Kasumi-1 (cell line): Measurements from ENCODE around the gene TUBGCP3.

Experiments used
- DNase-seq, 2 experiments: peaks; one replicate each; lab custom pipeline; 2025; lab: John Stamatoyannopoulos, UW

The TUBGCP3 gene

DNA sequence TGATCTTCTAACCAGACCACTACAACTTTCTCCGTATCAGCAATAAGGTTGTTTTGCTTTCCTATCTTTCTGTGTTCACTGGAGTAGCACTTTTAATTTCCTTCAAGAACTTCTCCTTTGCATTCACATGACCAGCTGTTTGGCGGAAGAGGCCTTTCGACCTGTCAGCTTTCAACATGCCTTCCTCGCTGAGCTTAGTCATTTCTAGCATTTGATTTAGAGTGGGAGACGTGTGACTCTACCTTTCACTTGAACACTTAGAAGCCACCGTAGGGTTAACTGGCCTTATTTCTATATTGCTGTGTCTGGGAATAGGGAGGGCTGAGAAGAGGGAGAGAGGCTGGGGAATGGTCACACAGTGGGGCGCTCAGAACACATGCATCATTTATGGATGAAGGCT lies 104.7 kb downstream of the TUBGCP3 start:
- no peak for DNase-seq

DNA sequence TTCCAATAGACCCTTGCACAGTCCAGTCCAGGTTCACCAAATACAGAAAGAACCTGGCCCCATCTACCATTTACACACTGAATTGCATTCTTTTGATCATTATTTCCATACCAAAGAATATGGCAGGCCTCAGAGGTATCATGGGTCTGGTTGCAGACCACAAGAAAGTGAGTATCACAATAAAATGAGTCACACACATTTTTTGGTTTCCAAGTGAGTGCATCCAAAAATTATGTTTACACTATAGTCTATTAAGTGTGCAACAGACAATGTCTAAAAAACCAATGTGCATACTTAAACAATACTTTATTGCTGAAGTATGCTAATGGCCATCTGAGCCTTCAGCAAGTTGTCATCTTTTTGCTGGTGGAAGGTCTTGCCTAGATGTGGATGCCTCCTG lies 106.5 kb downstream of the TUBGCP3 start:
- DNase-seq: no peak

DNA sequence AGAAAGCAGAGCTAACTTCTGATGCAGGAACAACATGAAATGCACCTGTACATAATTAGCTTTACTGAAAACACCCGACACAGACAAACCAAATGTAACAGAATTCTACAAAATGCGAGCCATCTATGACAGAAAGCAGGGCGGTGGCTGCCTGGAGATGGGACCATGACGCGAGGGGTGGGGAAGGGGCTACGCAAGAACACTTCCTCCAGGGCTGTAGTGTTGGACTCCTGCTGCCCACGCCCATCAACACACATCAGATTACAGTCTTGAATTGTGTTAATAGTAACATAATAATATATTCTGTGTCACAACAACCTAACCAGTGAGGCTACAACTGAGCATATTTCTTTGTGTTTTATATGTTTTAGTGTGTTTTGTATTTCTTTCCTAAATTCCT lies 108.6 kb downstream of the TUBGCP3 start:
- no peak for DNase-seq

DNA sequence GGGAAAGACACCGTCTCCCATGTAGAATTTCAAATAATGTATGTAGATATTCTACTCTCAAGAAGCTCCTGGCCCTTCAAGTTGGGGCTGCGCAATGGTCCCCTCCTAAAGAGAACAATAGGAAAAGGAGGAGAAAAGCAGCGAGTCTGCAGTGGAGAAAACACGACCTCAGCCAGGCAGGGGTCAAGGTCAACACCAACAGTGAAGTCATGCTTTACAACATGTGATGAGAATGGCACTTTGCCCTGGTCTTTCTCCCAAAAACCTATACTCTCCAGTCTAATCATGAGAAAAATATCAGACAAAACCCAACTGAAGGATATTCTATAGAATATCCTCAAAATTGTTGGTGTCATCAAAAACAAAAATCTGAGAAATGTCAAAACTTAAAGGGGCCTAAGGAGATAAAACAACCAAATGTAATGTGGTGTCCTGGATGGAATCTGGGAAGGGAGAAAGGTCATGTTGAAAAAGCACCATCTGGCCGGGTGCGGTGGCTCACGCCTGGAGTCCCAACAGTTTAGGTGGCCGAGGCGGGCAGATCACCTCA lies 110.8 kb downstream of the TUBGCP3 start:
- no peak for DNase-seq

DNA sequence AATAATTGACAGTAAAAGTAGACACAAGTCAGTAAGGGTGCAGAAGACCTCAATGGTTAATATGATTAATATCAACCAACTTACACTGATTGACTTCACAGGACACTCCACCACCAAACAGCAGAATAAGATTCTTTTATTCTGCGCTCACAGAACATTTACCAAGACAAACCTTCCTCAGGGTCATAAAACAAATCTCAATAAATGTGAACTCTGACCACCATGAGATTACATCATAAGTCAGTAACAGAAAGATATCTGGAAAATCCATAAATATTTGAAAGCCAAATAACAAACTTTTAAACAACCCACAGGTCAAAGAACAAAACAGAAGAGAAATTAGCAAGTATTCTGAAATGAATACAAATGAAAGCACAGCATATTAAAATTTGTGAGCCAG lies 112.1 kb downstream of the TUBGCP3 start:
- no peak for DNase-seq

DNA sequence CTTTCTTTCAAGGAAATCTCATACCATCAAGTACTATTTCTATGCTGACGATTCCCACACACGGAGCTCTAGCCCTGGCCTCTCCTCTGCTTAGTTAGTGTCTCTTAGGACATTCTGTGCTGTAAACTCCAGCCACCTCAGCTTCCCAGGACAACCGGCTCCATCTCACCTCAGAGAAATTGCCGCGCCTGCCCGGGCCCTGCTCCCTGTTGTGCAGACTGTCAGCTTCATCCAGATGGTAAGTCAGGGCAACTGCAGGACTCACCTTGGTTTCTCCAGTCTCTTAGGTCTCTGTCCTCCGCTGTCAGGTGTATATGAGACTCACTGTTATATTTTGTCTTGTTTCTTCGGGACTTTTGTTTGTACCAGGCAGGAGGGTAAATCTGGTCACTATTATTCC lies 113.1 kb downstream of the TUBGCP3 start:
- DNase-seq: no peak

DNA sequence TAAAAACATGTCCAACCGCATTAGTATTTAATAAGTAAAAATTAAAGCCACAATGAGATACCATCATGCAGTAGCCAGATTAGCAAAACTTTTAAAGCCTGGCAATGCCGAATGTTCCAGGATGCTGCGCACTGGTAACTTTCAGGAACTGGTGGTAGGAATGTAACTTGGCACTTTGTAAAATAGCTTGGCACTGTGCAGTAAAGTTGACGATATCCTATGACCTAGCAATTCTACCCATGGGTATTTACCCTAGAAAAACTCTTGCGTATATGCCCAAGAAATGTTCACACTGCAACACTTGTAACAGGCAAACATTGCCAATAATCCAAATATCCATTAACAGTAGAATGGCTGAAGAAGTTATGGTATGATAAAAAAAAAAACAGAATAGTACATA lies 114.1 kb downstream of the TUBGCP3 start:
- no peak for DNase-seq

DNA sequence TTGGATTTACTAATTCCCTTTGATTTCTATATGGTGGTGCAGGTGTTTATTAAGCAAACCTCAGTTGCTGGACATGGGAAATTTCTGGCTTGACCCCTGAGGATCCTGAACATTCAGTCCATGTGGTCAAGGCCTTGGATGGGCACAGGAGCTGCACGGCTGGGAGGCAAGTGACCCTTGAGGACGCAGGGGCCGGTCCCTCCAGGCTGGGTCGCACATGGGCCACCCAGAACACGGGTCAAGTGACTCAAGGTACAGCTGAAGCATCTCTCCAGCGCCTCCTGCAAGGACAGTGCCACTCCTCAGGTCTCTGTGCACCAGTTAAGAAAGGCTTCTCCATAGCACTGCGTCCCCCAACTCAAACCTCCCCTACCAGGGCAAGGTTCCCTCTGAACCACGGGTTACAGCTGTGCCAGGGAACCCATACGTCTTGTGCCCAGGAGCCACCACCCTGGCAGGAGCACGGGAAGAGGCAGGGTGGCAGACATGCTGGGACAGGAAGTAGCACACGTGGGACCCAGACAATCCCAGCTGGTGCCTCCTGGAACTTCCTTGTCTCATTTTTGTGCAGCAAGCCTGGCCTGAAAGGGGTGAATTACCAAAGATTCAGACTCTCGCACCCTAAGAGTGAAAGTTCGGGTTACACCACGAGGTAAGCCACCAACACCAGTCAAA lies 118.7 kb downstream of the TUBGCP3 start:
- DNase-seq: no peak

DNA sequence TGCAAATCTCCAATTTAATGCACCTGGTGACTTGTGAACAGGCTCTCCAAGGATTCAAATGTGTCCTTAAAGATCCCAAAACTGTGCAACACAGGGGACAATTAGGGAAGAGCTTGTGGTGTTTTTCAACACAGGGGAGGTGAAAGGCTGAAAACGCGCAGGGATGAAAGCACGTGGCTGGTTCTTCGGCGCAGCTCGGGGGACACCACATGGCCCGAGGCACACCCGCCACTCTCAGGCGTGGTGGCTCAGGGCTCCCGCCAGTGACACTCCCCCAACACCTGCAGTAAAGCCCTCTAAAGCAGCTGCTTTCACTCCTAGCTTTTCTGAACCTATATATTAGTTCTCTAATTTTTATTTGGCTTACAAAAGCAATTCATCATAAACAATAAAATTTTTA lies 119.9 kb downstream of the TUBGCP3 start:
- DNase-seq: no peak

DNA sequence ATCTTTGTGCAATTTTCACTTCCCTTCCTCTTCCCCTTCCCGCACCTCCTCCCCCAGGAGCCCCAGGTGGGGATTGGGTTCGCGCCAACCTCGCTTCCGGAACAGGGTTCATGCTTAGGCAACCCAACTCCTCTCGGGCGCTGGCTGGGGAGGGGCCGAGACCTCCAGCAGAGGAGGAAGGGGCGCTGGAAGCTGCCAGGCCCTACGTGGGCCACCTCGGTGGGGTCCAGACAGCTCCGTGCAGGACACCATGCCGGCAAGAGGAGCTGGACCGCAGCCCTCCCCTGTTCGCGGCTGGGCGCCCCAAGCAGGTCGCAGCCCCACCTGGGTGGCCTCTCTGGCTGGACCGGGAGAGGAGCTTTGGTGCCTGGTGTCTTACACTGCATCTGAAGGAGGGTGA lies 120.7 kb downstream of the TUBGCP3 start:
- no peak for DNase-seq

DNA sequence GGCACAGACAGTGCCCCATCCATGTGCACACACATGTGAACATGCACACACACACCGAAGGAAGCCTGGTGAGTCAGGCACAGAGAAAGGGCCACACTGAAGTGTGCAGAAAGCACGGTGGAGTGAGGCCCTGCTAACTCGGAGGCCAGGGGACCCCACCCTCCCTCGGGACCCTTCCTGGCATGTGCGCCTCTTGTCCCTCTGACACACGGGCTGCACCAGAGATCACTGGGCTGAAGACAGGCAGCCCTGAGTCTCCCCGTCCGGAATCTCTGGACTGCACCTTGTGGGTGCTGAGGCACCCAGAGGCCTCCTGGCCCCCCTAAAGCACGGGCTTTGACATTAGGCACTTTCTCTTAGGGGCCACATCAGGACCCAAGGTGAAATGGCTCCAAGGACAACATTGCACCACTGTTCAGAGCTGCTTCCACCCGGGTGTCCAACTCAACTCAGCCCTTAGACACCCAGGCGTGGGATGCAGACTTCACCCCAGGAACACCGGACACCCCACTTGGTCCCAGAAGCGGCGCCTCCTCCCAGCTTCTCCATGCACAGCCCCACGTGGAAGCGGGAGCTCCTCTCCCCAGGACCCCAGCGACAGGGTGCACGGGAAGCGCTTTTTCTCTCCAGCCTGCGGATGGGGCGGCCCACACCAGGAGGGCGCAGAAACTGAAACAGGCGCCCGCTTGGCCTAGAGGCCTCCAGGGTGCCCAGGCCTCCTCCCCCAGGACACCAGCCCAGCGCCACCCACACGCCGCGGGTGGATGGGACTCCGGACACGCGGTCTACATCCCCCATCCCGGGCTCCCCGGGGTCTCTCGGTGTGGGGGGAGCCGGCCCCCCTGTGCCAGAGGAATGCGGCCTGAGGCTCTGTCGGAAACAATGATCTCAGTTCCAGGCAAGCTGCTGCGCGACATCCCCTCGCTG lies 121.6 kb downstream of the TUBGCP3 start:
- no peak for DNase-seq

DNA sequence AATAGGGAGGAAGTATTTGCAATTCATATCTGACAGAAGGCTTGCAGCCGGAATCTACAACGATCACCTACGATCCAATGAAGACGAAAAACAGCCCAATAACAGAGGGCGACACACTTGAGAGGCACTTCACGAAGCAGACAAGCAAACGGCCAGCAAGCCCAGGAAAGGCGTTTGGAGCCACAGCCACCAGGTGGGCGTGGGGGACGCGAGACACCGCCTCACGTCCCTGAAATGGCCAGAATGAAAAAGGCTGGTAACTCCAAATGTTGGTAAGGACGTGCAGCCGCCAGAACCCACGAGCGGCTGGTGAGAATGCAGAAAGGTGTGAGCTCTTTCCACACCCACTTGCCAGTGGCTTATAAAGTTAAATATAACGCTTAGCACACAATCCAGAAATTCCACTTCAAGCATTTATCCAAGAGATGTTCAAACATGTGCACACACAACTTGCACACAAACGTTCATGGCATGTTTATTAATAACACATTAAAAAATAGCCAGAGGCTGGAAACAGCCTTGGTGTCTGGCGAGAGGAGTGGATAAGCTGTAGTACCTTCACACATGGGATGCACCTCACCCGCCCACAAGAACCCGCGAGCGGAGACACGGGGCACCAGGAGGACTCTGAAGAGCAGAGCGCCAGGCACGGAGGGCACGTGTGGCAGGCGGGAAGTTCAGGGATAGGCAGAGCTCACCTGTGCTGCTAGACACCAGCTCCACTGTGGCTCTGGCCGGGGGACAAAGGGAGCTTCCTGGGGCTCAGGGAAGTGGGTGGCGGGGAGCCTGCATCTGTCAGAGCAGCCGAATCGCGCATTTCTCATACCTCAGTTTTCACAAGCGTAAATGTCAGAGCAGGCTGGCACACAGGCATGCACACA lies 122.5 kb downstream of the TUBGCP3 start:
- DNase-seq: no peak

DNA sequence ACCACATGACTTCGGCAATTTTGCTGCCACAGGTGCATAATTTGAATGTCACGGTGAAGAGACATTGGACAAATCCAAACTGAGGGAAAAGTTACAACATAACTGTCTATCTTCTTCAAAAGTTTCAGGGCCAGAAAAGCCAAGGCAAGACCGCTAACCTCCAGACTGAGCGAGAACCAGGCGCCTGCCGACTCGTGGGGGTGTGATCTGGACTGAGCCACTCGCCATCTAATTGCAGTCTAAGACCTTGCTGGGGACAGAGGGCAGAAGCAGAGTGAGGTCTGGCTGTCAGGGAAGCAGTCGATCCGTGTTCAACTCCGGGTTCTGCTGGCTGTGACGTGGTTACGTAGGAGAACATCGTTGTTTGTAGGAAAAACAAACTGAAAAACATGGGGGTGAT lies 123.2 kb downstream of the TUBGCP3 start:
- no peak for DNase-seq

DNA sequence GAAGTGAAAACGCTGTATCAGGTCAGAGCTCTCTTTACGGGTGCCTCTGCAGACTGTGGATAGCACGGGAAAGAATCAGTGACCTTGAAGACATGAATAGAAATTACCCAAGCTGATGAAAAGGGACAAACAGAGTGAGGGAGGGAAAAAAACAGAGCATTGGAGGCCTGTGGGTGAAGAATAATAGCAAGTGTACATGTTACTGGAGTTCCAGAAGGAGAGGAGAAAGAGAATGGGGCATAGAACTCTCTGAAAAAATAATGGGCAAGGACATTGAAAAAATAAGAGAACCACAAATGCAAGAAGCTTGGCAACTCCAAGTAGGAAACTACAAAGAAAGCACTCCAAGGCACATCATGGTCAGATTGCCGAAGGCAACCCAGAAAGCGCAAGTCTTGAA lies 125.5 kb downstream of the TUBGCP3 start:
- no peak for DNase-seq

DNA sequence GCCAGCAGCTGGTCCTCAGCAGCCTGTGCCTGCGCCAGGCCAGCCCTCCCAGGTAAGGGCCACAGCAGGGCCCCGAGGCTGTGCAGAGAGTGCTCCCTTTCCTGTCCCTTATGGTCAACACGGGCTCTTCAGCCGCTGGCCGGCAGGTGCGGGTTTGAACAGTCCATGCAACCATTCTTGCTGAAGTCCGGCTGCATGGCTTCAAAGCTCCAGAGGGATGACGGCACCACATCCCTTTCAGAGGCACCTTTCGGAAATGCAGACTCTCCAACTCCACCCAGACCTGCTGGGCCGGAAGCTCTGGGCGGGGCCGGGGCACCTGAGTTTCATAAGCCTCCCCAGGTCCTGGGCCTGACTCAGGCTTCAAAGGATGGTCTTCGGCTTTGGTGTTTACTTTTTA lies 130.5 kb downstream of the TUBGCP3 start:
- DNase-seq: no peak

DNA sequence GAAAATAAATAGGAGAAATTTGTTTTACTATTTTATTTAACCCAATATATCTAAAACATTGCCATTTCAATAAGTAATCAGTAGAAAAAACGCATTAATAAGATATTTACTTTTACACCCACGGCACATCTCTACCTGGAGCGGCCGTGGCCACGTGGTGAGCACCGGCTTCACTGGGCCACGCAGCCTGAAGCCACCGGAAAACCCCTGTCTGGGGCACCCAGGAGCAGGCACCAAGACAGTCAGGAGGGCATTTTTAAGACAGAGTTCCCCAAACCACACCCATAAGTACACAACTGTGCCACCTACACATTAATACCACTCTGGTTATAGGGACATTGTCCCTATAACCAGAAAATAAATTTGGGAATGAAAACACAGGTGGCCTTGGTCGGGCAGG lies 130.9 kb downstream of the TUBGCP3 start:
- DNase-seq: no peak

DNA sequence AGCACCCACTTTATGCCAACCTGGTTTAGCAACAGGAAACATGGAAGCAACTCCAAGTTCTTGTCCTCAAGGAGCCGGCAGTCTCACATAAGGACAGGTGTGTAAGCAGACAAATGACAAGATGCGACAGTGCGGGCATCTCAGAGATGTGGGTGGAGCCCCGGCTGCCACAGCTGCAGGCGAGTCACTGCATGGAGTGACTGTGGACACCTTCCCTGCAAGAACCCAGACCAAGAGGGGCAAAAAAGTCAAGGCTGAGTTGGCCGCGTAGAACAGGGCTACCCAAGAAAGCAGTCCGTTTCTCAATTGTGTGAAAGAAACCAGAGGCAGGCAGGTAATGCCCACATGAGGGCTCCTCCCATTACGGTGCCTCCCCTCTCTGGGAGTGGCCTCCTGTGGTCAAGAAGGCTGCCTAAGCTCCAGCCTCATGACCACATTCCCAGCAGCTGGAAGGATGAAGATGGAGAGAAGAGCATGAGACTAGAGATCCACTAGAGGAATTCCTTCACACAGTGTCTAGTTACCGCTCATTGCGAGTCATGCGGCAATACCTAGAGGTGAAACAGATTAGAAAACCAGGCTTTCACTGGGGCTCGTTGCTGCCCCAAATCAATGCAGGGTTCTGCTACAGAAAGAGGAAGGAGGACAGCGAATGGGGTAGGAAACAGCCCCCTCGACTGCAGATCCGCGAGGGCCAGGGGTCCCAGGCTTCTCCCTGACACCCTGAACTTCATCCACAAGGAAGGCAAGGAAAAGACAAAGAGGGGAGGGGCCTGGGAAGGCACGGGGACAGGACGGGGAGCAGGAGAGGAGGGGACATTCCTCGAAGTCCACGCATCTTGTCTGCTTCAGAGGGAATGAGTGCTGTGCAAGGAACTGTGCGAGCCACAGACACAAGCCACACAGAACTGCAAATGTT lies 131.6 kb downstream of the TUBGCP3 start:
- DNase-seq: no peak

DNA sequence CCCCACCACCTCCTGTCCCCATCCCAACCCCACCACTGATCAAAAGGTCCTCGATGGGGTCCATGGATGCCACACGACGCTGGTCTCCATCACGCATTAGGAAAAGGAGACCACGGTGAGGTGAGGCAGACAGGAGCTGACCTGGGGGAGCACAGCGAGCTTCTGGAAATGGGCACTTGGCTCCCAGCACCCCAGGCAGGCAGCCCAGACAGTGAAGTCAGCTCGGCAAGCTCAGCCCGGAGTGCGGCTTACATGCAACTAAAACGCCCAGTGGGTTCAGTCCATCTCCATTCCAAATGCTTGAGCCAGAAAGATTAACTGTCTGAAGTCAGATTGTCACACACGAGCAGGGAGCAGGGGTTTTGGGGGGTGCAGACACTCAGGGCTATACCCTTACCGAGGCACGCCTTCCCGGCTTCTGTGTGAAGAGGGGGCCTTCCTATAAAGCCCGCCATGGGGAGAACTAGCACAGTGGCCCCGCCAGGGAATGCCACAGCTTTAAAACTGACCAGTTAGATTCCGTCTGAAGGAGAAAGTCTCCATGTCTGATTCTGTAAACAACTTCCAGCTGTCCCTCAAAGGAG lies 132.4 kb downstream of the TUBGCP3 start:
- no peak for DNase-seq

DNA sequence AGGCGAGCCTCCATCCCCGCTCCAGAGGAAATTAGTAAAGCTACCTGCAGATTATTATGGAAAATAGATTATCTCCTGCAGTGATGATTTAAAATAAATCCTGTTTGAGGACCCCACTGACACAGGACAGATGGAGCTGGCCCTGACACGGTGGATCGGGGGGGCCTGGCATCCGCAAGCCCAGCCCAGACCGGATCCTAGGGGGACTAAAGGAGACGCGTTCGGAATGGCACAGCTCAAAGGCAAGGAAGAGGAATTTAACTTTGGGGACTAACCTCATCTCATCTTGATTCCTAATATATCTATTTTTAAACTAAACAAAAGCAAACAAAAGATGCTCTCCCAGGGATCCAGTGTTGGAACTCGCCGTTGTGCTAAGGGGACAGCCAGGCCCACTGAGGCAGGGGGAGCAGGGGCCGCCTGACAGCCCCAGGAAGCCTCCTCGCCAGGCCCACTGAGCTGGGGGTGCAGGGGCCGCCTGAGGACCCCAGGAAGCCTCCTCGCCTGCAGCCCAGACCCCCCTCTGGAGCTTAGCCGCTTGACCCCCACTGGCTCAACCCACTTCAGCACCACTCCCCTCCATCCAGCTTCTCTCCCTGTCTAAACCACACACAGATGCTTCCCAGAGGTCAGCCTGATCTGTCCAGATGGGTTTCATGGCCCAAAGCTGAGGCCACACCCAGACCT lies 133.2 kb downstream of the TUBGCP3 start:
- DNase-seq: no peak
